Nephron progenitor cell (in vitro differentiated cells): ENCODE results near the gene KATNB1.

Experiments used
- DNase-seq: peaks from one replicate; pipeline ENCODE4 v3.0.0; 2021
- H3K27ac Mint-ChIP-seq: 2 replicates; pipeline ENCODE4 v1.8.0; 2021; ENCODE audit warnings: mild to moderate bottlenecking, moderate library complexity, mixed read lengths
- H3K27me3 Mint-ChIP-seq: 2 replicates; pipeline ENCODE4 v1.8.0; 2021; ENCODE audit warnings: mild to moderate bottlenecking, low read depth, mixed read lengths; ENCODE audit not compliant: poor library complexity
- H3K36me3 Mint-ChIP-seq: 2 replicates; pipeline ENCODE4 v1.8.0; 2021; ENCODE audit warnings: low read depth, mixed read lengths
- H3K4me1 Mint-ChIP-seq: 2 replicates; pipeline ENCODE4 v1.8.0; 2021; ENCODE audit warnings: mixed read lengths
- H3K4me3 Mint-ChIP-seq: 2 replicates; pipeline ENCODE4 v1.8.0; 2021; ENCODE audit warnings: mild to moderate bottlenecking, moderate library complexity, mixed read lengths
- H3K9me3 Mint-ChIP-seq: 2 replicates; pipeline ENCODE4 v1.8.0; 2021; ENCODE audit warnings: mild to moderate bottlenecking, moderate library complexity, mixed read lengths
- CTCF ChIP-seq: fragments of 200-600 bp; sonication (generic); IDR thresholded peaks from 2 replicates; pipeline ENCODE4 v1.5.0; 2021; ENCODE audit warnings: antibody characterized with exemption

The KATNB1 gene

DNA sequence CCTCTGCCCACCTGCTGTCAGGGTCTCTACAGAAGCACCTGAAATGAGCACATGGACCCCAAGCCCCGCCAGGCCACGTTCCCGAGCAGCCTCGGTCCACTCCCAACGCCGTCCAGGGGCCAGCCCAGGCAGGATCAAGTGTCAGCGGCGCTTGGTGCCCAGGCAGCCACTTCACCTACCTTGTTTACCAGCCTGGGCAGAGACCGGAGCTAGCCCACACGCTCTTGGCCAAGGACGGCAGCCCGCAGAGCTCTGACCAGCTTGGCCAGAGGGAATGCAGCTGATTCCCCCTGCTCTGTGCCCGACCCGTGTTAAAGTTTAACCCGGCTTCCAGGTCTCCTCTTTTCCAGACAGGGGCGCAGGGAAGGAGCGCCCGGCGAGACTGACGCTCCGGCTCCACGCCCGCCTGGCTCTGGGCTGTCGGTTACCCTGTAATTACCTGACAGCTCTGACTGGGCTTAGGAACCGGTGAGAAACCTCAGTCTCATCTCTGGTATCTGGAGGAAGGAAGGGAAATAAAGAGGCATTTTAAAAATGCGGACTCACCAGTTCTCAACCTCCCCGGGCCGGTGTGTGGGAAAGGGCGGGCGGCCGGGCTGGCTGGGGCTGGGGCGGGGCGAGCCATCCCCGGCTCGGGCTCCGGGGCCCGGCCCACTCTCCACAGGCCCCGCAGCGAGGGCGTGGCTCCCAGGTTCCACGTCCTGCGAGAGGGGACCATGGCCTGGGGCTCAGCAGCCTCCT, 62.1 kb downstream of the KATNB1 start:
- Mint-ChIP-seq H3K36me3 (no peaks in the 10 kb centered on the region), H3K27ac (no peak overlapping the region), H3K9me3 (no peaks in the 10 kb centered on the region), H3K4me1 (peaks cover 52% of the 10 kb centered on the region), H3K4me3 (peak overlapping the region; percentile 64), H3K27me3 (peaks cover 43% of the 10 kb centered on the region)
- no peak for TF ChIP-seq CTCF
- peak; percentile 64 for DNase-seq

- H3K27ac Mint-ChIP-seq, result no peak overlapping the region
- TF ChIP-seq CTCF, result no peak
Observed at GRCh38 chr16:57798267-57798810, 62.8 kb downstream of the KATNB1 start.

DNA sequence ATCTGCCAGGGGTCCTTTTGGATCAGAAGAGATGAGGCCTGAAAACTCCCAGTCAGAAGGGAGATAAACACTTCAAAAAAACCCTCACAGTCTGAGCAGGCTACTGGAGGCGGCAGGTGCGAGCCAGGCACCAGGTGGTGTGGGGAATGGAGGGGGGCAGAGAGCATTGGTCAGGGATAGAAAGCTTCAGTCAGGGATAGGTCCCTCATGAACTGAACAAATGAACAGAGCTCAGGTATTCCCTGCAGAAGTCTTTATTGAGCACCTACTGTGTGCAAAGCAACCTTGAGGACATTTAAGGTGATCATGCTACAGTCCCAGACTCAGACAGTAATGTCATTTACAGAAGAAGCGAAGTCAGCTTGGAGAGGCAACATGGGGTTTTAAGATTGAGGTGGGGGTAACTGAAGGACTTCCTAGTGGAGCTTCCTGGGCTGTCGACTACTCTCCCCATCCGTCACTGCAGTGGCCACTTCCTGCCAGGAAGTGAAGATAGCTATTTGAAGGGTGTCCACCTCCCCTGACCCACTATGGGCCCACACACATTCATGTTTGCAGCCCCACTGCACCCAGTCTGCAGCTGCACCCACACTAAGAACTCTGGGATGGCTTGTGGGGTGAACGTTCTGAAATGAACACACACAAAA, 63.5 kb downstream of the KATNB1 start:
- Mint-ChIP-seq H3K9me3 (no peaks in the 10 kb centered on the region), H3K4me3 (no peak overlapping the region), H3K36me3 (no peaks in the 10 kb centered on the region), H3K4me1 (peaks cover 65% of the 10 kb centered on the region), H3K27me3 (peaks cover 43% of the 10 kb centered on the region), H3K27ac (no peak overlapping the region)
- no peak for DNase-seq
- TF ChIP-seq CTCF, result no peak

More at GRCh38 chr16:57798267-57798810, 62.8 kb downstream of the KATNB1 start:
- H3K36me3 Mint-ChIP-seq, result no peaks in the 10 kb centered on the region
- H3K4me3 Mint-ChIP-seq, result no peak overlapping the region
- DNase-seq, result no peak
- H3K4me1 Mint-ChIP-seq, result peaks cover 58% of the 10 kb centered on the region
- peaks cover 43% of the 10 kb centered on the region for H3K27me3 Mint-ChIP-seq
- no peaks in the 10 kb centered on the region for H3K9me3 Mint-ChIP-seq

DNA sequence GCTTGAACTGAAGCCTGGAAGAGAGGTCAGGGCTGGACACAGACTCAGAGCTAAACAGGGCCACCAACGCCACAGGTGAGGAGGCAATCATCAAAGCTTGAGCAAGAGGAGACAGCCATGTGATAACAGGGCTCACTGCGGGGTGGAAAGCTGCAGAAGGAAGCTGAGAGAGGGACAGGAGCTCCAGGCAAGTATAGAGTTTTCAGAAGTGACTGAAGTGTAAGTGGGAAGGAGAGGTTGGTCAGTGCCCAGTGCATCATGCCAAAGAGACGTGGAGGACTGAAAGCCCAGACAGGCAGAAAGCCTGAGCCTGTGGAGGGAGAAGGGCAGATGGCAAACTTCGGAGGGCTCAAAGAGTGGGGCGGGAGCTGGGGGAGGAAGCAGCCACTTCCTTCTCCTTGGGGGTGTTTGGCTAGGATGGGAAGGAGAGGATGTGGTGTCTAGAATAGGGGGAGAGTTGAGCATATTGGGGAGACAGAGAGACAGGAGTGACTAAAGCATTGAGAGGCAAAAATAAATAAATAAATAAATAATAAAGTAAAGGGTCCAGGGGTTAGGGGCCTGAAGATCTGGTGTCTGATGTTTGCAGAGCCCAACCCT, 64.1 kb downstream of the KATNB1 start:
- Mint-ChIP-seq H3K4me1 (peaks cover 68% of the 10 kb centered on the region), H3K27me3 (peaks cover 43% of the 10 kb centered on the region), H3K9me3 (no peaks in the 10 kb centered on the region), H3K27ac (no peak overlapping the region), H3K36me3 (no peaks in the 10 kb centered on the region), H3K4me3 (no peak overlapping the region)
- DNase-seq, result no peak
- no peak for TF ChIP-seq CTCF

- Mint-ChIP-seq H3K9me3 (no peaks in the 10 kb centered on the region), H3K36me3 (no peaks in the 10 kb centered on the region), H3K27ac (no peak overlapping the region), H3K4me1 (peaks cover 68% of the 10 kb centered on the region), H3K27me3 (peaks cover 43% of the 10 kb centered on the region), H3K4me3 (peak overlapping the region; percentile 78)
- TF ChIP-seq CTCF, result no peak
- no peak for DNase-seq
Observed at GRCh38 chr16:57800200-57801097, 64.9 kb downstream of the KATNB1 start.
